Naive B cell (primary cell): ENCODE results near the gene LPCAT1. TPM values are rescaled to one million over a fixed set of nuclear protein-coding genes. Genes with fewer than 3 reads are reported as not detected.

Experiments
- ATAC-seq, 2 donors: fragments of 150-1000 bp; cut with Tn5 transposase; 2 replicates each; pipeline ENCODE4 v1.10.0; 2021; ENCODE audit warnings: low read depth in 2 of 2, mild to moderate bottlenecking in 2 of 2, moderate library complexity in 2 of 2
- DNase-seq: peaks from one replicate; pipeline ENCODE4 v3.0.0; 2022
- H3K27ac Mint-ChIP-seq, 6 donors: one replicate each; pipeline ENCODE4 v1.8.0; 2020 to 2022; ENCODE audit warnings: mild to moderate bottlenecking in 6 of 6, mixed read lengths in 6 of 6, moderate library complexity in 5 of 6, inconsistent platforms in 2 of 6
- H3K27me3 Mint-ChIP-seq, 3 donors: one replicate each; pipeline ENCODE4 v1.8.0; 2021 to 2022; ENCODE audit warnings: mixed read lengths in 3 of 3, mild to moderate bottlenecking in 1 of 3
- H3K36me3 Mint-ChIP-seq, 2 donors: one replicate each; pipeline ENCODE4 v1.8.0; 2020 to 2022; ENCODE audit warnings: mixed read lengths in 2 of 2, inconsistent platforms in 1 of 2, mild to moderate bottlenecking in 1 of 2
- H3K4me1 Mint-ChIP-seq, 3 donors: one replicate each; pipeline ENCODE4 v1.8.0; 2020 to 2022; ENCODE audit warnings: mixed read lengths in 3 of 3, inconsistent platforms in 1 of 3, mild to moderate bottlenecking in 1 of 3, moderate library complexity in 1 of 3
- H3K4me3 Mint-ChIP-seq, 8 donors: one replicate each; pipeline ENCODE4 v1.8.0; 2020 to 2022; ENCODE audit warnings: mild to moderate bottlenecking in 8 of 8, mixed read lengths in 8 of 8, moderate library complexity in 8 of 8, inconsistent platforms in 2 of 8
- H3K9me3 Mint-ChIP-seq, 7 donors: one replicate each; pipeline ENCODE4 v1.8.0; 2020 to 2022; ENCODE audit warnings: mixed read lengths in 7 of 7, mild to moderate bottlenecking in 5 of 7, inconsistent platforms in 2 of 7, moderate library complexity in 1 of 7
- polyA plus RNA-seq, 6 donors: library from polyadenylated mRNA; unstranded; fragments of 300-500 nt; fragmentation: Illumina TruSeq; gene quantifications; one replicate each; pipeline ENCODE4 v1.2.3, GENCODE V29; 2021; ENCODE audit warnings: low read depth in 6 of 6

LPCAT1 gene
- polyA plus RNA-seq, 6 donors from 2014 or later: 19.5 to 63.3 (median 52.7) TPM

- Mint-ChIP-seq H3K4me1 (peaks cover 66 to 100% (median 96%) of the 10 kb centered on the region in 3 donors), H3K36me3 (peaks cover 0 to 8% of the 10 kb centered on the region in 2 donors), H3K9me3 (no peaks in the 10 kb centered on the region), H3K27ac (peak overlapping the region; percentile 98 to 100 (median 99)), H3K27me3 (no peaks in the 10 kb centered on the region), H3K4me3 (peak overlapping the region; percentile 72 to 93 (median 84))
- DNase-seq: peak; percentile 91
- peak; percentile 61 to 63 for ATAC-seq
These were observed 28.8 kb downstream of the LPCAT1 start for GRCh38 chr5:1494780-1495524.

- Mint-ChIP-seq H3K9me3 (no peaks in the 10 kb centered on the region), H3K36me3 (peaks cover 0 to 8% of the 10 kb centered on the region in 2 donors), H3K27ac (peak overlapping the region; percentile 98 to 100 (median 99)), H3K4me1 (peaks cover 67 to 100% (median 98%) of the 10 kb centered on the region in 3 donors), H3K4me3 (peak overlapping the region; percentile 72 to 93 (median 84)), H3K27me3 (no peaks in the 10 kb centered on the region)
- ATAC-seq: no peak
- no peak for DNase-seq
These were observed 29.8 kb downstream of the LPCAT1 start for GRCh38 chr5:1493941-1494340.

GRCh38 chr5:1493413-1493812 is 30.3 kb downstream of the LPCAT1 start:
- peak overlapping the region; percentile 98 to 100 (median 99) for H3K27ac Mint-ChIP-seq
- DNase-seq (no peak), ATAC-seq (no peak)
- H3K36me3 Mint-ChIP-seq: peaks cover 4 to 8% of the 10 kb centered on the region in 2 donors
- H3K4me3 Mint-ChIP-seq: peak overlapping the region; percentile 72 to 93 (median 84)
- H3K27me3 Mint-ChIP-seq: no peaks in the 10 kb centered on the region
- peaks cover 67 to 100% (median 98%) of the 10 kb centered on the region in 3 donors for H3K4me1 Mint-ChIP-seq
- H3K9me3 Mint-ChIP-seq: no peaks in the 10 kb centered on the region

- Mint-ChIP-seq H3K36me3 (peaks cover 8 to 10% of the 10 kb centered on the region in 2 donors), H3K27me3 (no peaks in the 10 kb centered on the region), H3K9me3 (no peaks in the 10 kb centered on the region), H3K4me1 (peaks cover 64 to 100% (median 97%) of the 10 kb centered on the region in 3 donors), H3K27ac (peak overlapping the region; percentile 11 to 100 (median 98)), H3K4me3 (peak overlapping the region; percentile 21 to 93 (median 73))
- no peak for ATAC-seq
- peak; percentile 46 for DNase-seq
These were observed 31.0 kb downstream of the LPCAT1 start for GRCh38 chr5:1492757-1493156.

- H3K36me3 Mint-ChIP-seq: peaks cover 10 to 14% of the 10 kb centered on the region in 2 donors
- H3K9me3 Mint-ChIP-seq: no peaks in the 10 kb centered on the region
- peak overlapping the region; percentile 89 to 98 (median 95) for H3K27ac Mint-ChIP-seq
- peaks cover 48 to 98% (median 91%) of the 10 kb centered on the region in 3 donors for H3K4me1 Mint-ChIP-seq
- ATAC-seq (no peak), DNase-seq (peak; percentile 50)
- no peaks in the 10 kb centered on the region for H3K27me3 Mint-ChIP-seq
- H3K4me3 Mint-ChIP-seq: peak overlapping the region; percentile 17 to 81 (median 52)
These were observed 33.4 kb downstream of the LPCAT1 start for GRCh38 chr5:1490376-1490775.

GRCh38 chr5:1489754-1490153 is 34.0 kb downstream of the LPCAT1 start:
- H3K4me3 Mint-ChIP-seq: peak overlapping the region; percentile 2 to 83 (median 66)
- H3K9me3 Mint-ChIP-seq: no peaks in the 10 kb centered on the region
- peak overlapping the region; percentile 89 to 98 (median 97) for H3K27ac Mint-ChIP-seq
- H3K4me1 Mint-ChIP-seq: peaks cover 48 to 98% (median 91%) of the 10 kb centered on the region in 3 donors
- no peak for ATAC-seq
- H3K27me3 Mint-ChIP-seq: no peaks in the 10 kb centered on the region
- peaks cover 10 to 14% of the 10 kb centered on the region in 2 donors for H3K36me3 Mint-ChIP-seq
- DNase-seq: no peak

GRCh38 chr5:1488882-1489680 is 34.7 kb downstream of the LPCAT1 start:
- H3K4me1 Mint-ChIP-seq: peaks cover 48 to 98% (median 89%) of the 10 kb centered on the region in 3 donors
- no peaks in the 10 kb centered on the region for H3K9me3 Mint-ChIP-seq
- H3K36me3 Mint-ChIP-seq: peaks cover 10 to 14% of the 10 kb centered on the region in 2 donors
- peak overlapping the region; percentile 35 to 83 (median 72) for H3K4me3 Mint-ChIP-seq
- no peaks in the 10 kb centered on the region for H3K27me3 Mint-ChIP-seq
- peak; percentile 34 to 35 for ATAC-seq
- peak; percentile 73 for DNase-seq
- H3K27ac Mint-ChIP-seq: peak overlapping the region; percentile 89 to 100 (median 97)

- Mint-ChIP-seq H3K27ac (peak overlapping the region; percentile 83 to 100 (median 93)), H3K36me3 (peaks cover 10 to 14% of the 10 kb centered on the region in 2 donors), H3K4me1 (peaks cover 53 to 90% (median 78%) of the 10 kb centered on the region in 3 donors), H3K27me3 (no peaks in the 10 kb centered on the region), H3K4me3 (peak overlapping the region in 3 of 8 donors; percentile 25 to 79 (median 25)), H3K9me3 (no peaks in the 10 kb centered on the region)
- DNase-seq (no peak), ATAC-seq (no peak)
These were observed 36.5 kb downstream of the LPCAT1 start for GRCh38 chr5:1487079-1487764.

- Mint-ChIP-seq H3K4me1 (peaks cover 63 to 90% (median 77%) of the 10 kb centered on the region in 3 donors), H3K4me3 (peak overlapping the region in 3 of 8 donors; percentile 28 to 70 (median 35)), H3K27ac (peak overlapping the region; percentile 7 to 100 (median 98)), H3K27me3 (no peaks in the 10 kb centered on the region), H3K36me3 (peaks cover 10 to 13% of the 10 kb centered on the region in 2 donors), H3K9me3 (no peaks in the 10 kb centered on the region)
- no peak for DNase-seq
- no peak for ATAC-seq
These were observed 37.5 kb downstream of the LPCAT1 start for GRCh38 chr5:1486271-1486670.

- H3K4me1 Mint-ChIP-seq: peaks cover 60 to 89% (median 75%) of the 10 kb centered on the region in 3 donors
These were observed 38.1 kb downstream of the LPCAT1 start for GRCh38 chr5:1485579-1486118.

GRCh38 chr5:1484730-1485578 is 38.8 kb downstream of the LPCAT1 start:
- H3K36me3 Mint-ChIP-seq: peaks cover 7 to 10% of the 10 kb centered on the region in 2 donors
- H3K27me3 Mint-ChIP-seq: no peaks in the 10 kb centered on the region
- peak overlapping the region; percentile 98 to 100 (median 99) for H3K27ac Mint-ChIP-seq
- H3K4me3 Mint-ChIP-seq: peak overlapping the region; percentile 62 to 92 (median 85)
- no peaks in the 10 kb centered on the region for H3K9me3 Mint-ChIP-seq
- peak; percentile 90 for DNase-seq
- peaks cover 63 to 89% (median 75%) of the 10 kb centered on the region in 3 donors for H3K4me1 Mint-ChIP-seq
- ATAC-seq: peak; percentile 81 to 87

More at GRCh38 chr5:1485579-1486118, 38.1 kb downstream of the LPCAT1 start:
- Mint-ChIP-seq H3K27ac (peak overlapping the region; percentile 98 to 100 (median 99)), H3K36me3 (peaks cover 7 to 10% of the 10 kb centered on the region in 2 donors), H3K27me3 (no peaks in the 10 kb centered on the region), H3K4me3 (peak overlapping the region in 7 of 8 donors; percentile 70 to 92 (median 87)), H3K9me3 (no peaks in the 10 kb centered on the region)
- ATAC-seq (no peak), DNase-seq (no peak)
